ENCODE measurements around the gene SNURF.
"Not testable (repeated sequence)": the region's sequence is repeated elsewhere in the genome, so short reads cannot be mapped to it uniquely, and the experiment has no call there.

The SNURF gene

GRCh38 chr15:24962880-24963279 lies 8.1 kb downstream of the SNURF start:
- DNase-seq: no peak
- H3K27ac ChIP-seq (ENCODE audit: insufficient read depth, low read length, poor library complexity, severe bottlenecking): no peak overlapping the region
- H3K27me3 ChIP-seq (replicated peaks; ENCODE audit: control insufficient read depth, insufficient read depth, low read length, poor library complexity, severe bottlenecking): no peaks in the 10 kb centered on the region
- H3K36me3 ChIP-seq (ENCODE audit: control insufficient read depth, insufficient read depth, low read length): peaks cover 31% of the 10 kb centered on the region
- H3K9me3 ChIP-seq (ENCODE audit: control insufficient read depth, low read length): no peaks in the 10 kb centered on the region
- H3K4me1 ChIP-seq (ENCODE audit: control insufficient read depth, insufficient read depth, low read length, poor library complexity, severe bottlenecking): no peaks in the 10 kb centered on the region
- no peak overlapping the region for H3K4me3 ChIP-seq (ENCODE audit: insufficient read depth, low read depth, low read length, poor library complexity, severe bottlenecking)

GRCh38 chr15:24966364-24967103 lies 11.7 kb downstream of the SNURF start:
- no peak for DNase-seq
- H3K36me3 ChIP-seq (ENCODE audit: control insufficient read depth, insufficient read depth, low read length): peaks cover 56% of the 10 kb centered on the region
- H3K27me3 ChIP-seq (replicated peaks; ENCODE audit: control insufficient read depth, insufficient read depth, low read length, poor library complexity, severe bottlenecking): no peaks in the 10 kb centered on the region
- no peak overlapping the region for H3K4me3 ChIP-seq (ENCODE audit: insufficient read depth, low read depth, low read length, poor library complexity, severe bottlenecking)
- no peaks in the 10 kb centered on the region for H3K4me1 ChIP-seq (ENCODE audit: control insufficient read depth, insufficient read depth, low read length, poor library complexity, severe bottlenecking)
- H3K27ac ChIP-seq (ENCODE audit: insufficient read depth, low read length, poor library complexity, severe bottlenecking): no peak overlapping the region
- H3K9me3 ChIP-seq (ENCODE audit: control insufficient read depth, low read length): no peaks in the 10 kb centered on the region

GRCh38 chr15:24971052-24971451 lies 16.3 kb downstream of the SNURF start:
- peaks cover 47% of the 10 kb centered on the region for H3K36me3 ChIP-seq (ENCODE audit: control insufficient read depth, insufficient read depth, low read length)
- H3K27me3 ChIP-seq (replicated peaks; ENCODE audit: control insufficient read depth, insufficient read depth, low read length, poor library complexity, severe bottlenecking): no peaks in the 10 kb centered on the region
- no peaks in the 10 kb centered on the region for H3K9me3 ChIP-seq (ENCODE audit: control insufficient read depth, low read length)
- H3K4me1 ChIP-seq (ENCODE audit: control insufficient read depth, insufficient read depth, low read length, poor library complexity, severe bottlenecking): no peaks in the 10 kb centered on the region
- H3K4me3 ChIP-seq (ENCODE audit: insufficient read depth, low read depth, low read length, poor library complexity, severe bottlenecking): no peak overlapping the region
- DNase-seq: no peak
- H3K27ac ChIP-seq (ENCODE audit: insufficient read depth, low read length, poor library complexity, severe bottlenecking): no peak overlapping the region

- Histone ChIP-seq H3K4me3 (ENCODE audit: insufficient read depth, low read depth, low read length, poor library complexity, severe bottlenecking) (no peak overlapping the region), H3K4me1 (ENCODE audit: control insufficient read depth, insufficient read depth, low read length, poor library complexity, severe bottlenecking) (no peaks in the 10 kb centered on the region), H3K27ac (ENCODE audit: insufficient read depth, low read length, poor library complexity, severe bottlenecking) (no peak overlapping the region), H3K9me3 (ENCODE audit: control insufficient read depth, low read length) (no peaks in the 10 kb centered on the region), H3K36me3 (ENCODE audit: control insufficient read depth, insufficient read depth, low read length) (peaks cover 49% of the 10 kb centered on the region), H3K27me3 (replicated peaks; ENCODE audit: control insufficient read depth, insufficient read depth, low read length, poor library complexity, severe bottlenecking) (no peaks in the 10 kb centered on the region)
- no peak for DNase-seq
Observed at GRCh38 chr15:24971772-24972171, 17.0 kb downstream of the SNURF start.

GRCh38 chr15:24972707-24973106 lies 17.9 kb downstream of the SNURF start:
- H3K36me3 ChIP-seq (ENCODE audit: control insufficient read depth, insufficient read depth, low read length): peaks cover 52% of the 10 kb centered on the region
- DNase-seq; H3K4me3 ChIP-seq (ENCODE audit: insufficient read depth, low read depth, low read length, poor library complexity, severe bottlenecking); H3K27ac ChIP-seq (ENCODE audit: insufficient read depth, low read length, poor library complexity, severe bottlenecking); H3K4me1 ChIP-seq (ENCODE audit: control insufficient read depth, insufficient read depth, low read length, poor library complexity, severe bottlenecking); H3K27me3 ChIP-seq (replicated peaks; ENCODE audit: control insufficient read depth, insufficient read depth, low read length, poor library complexity, severe bottlenecking); H3K9me3 ChIP-seq (ENCODE audit: control insufficient read depth, low read length): not testable (repeated sequence)

- H3K9me3 ChIP-seq (ENCODE audit: control insufficient read depth, low read length): peaks cover 11% of the 10 kb centered on the region
- no peaks in the 10 kb centered on the region for H3K27me3 ChIP-seq (replicated peaks; ENCODE audit: control insufficient read depth, insufficient read depth, low read length, poor library complexity, severe bottlenecking)
- no peak for DNase-seq
- H3K4me1 ChIP-seq (ENCODE audit: control insufficient read depth, insufficient read depth, low read length, poor library complexity, severe bottlenecking): no peaks in the 10 kb centered on the region
- peaks cover 68% of the 10 kb centered on the region for H3K36me3 ChIP-seq (ENCODE audit: control insufficient read depth, insufficient read depth, low read length)
- H3K27ac ChIP-seq (ENCODE audit: insufficient read depth, low read length, poor library complexity, severe bottlenecking): no peak overlapping the region
- no peak overlapping the region for H3K4me3 ChIP-seq (ENCODE audit: insufficient read depth, low read depth, low read length, poor library complexity, severe bottlenecking)
Observed at GRCh38 chr15:24976932-24977331, 22.1 kb downstream of the SNURF start.

GRCh38 chr15:24977686-24978085 lies 22.9 kb downstream of the SNURF start:
- H3K36me3 ChIP-seq (ENCODE audit: control insufficient read depth, insufficient read depth, low read length): peaks cover 76% of the 10 kb centered on the region
- H3K27ac ChIP-seq (ENCODE audit: insufficient read depth, low read length, poor library complexity, severe bottlenecking): no peak overlapping the region
- no peak for DNase-seq
- H3K4me1 ChIP-seq (ENCODE audit: control insufficient read depth, insufficient read depth, low read length, poor library complexity, severe bottlenecking): no peaks in the 10 kb centered on the region
- H3K9me3 ChIP-seq (ENCODE audit: control insufficient read depth, low read length): peaks cover 11% of the 10 kb centered on the region
- no peak overlapping the region for H3K4me3 ChIP-seq (ENCODE audit: insufficient read depth, low read depth, low read length, poor library complexity, severe bottlenecking)
- no peaks in the 10 kb centered on the region for H3K27me3 ChIP-seq (replicated peaks; ENCODE audit: control insufficient read depth, insufficient read depth, low read length, poor library complexity, severe bottlenecking)

GRCh38 chr15:24985224-24985623 lies 30.4 kb downstream of the SNURF start:
- H3K4me1 ChIP-seq (ENCODE audit: control insufficient read depth, insufficient read depth, low read length, poor library complexity, severe bottlenecking): no peaks in the 10 kb centered on the region
- H3K27ac ChIP-seq (ENCODE audit: insufficient read depth, low read length, poor library complexity, severe bottlenecking): no peak overlapping the region
- H3K36me3 ChIP-seq (ENCODE audit: control insufficient read depth, insufficient read depth, low read length): peaks cover 55% of the 10 kb centered on the region
- H3K27me3 ChIP-seq (replicated peaks; ENCODE audit: control insufficient read depth, insufficient read depth, low read length, poor library complexity, severe bottlenecking): no peaks in the 10 kb centered on the region
- H3K9me3 ChIP-seq (ENCODE audit: control insufficient read depth, low read length): peaks cover 9% of the 10 kb centered on the region
- DNase-seq: no peak
- no peak overlapping the region for H3K4me3 ChIP-seq (ENCODE audit: insufficient read depth, low read depth, low read length, poor library complexity, severe bottlenecking)

GRCh38 chr15:24986653-24987052 lies 31.9 kb downstream of the SNURF start:
- Histone ChIP-seq H3K27me3 (replicated peaks; ENCODE audit: control insufficient read depth, insufficient read depth, low read length, poor library complexity, severe bottlenecking) (no peaks in the 10 kb centered on the region), H3K9me3 (ENCODE audit: control insufficient read depth, low read length) (peaks cover 9% of the 10 kb centered on the region), H3K36me3 (ENCODE audit: control insufficient read depth, insufficient read depth, low read length) (peaks cover 41% of the 10 kb centered on the region), H3K4me1 (ENCODE audit: control insufficient read depth, insufficient read depth, low read length, poor library complexity, severe bottlenecking) (no peaks in the 10 kb centered on the region), H3K4me3 (ENCODE audit: insufficient read depth, low read depth, low read length, poor library complexity, severe bottlenecking) (no peak overlapping the region), H3K27ac (ENCODE audit: insufficient read depth, low read length, poor library complexity, severe bottlenecking) (no peak overlapping the region)
- no peak for DNase-seq
